SIG-M5 treated with dmso at 0.1 percent for 504 hours (cell line): ENCODE data around the gene HOXA9.

ENCODE experiments used
- DNase-seq: peaks from one replicate; lab custom pipeline; 2025; ENCODE audit not compliant: unreplicated experiment; lab: John Stamatoyannopoulos, UW

The HOXA9 gene

DNA sequence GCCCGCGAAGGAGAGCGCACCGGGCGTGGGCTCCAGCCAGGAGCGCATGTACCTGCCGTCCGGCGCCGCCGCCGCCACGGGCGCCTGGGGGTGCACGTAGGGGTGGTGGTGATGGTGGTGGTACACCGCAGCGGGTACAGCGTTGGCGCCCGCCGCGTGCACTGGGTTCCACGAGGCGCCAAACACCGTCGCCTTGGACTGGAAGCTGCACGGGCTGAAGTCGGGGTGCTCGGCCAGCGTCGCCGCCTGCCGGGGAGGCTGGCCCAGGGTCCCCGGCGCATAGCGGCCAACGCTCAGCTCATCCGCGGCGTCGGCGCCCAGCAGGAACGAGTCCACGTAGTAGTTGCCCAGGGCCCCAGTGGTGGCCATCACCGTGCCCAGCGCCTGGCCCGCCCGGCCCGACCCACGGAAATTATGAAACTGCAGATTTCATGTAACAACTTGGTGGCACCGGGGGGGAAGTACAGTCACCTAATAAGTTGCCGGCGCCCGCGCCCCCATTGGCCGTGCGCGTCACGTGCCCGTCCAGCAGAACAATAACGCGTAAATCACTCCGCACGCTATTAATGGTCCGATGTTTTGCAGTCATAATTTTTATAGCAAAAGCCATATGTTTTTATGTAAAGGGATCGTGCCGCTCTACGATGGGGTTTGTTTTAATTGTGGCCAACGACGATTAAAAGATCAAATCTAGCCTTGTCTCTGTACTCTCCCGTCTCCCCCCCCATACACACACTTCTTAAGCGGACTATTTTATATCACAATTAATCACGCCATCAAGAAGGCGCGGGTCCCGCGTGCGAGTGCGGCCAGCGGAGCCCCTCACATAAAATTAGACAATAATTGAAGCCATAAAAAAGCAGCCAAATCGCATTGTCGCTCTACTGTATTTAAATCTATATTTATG lies at the start of gene HOXA9:
Gene HOXA9 (minus strand): TSS at position 449 of the 907 bp plus-strand sequence. CDS start 80 bp downstream, at position 369.
- DNase-seq = peak; percentile 24

DNA sequence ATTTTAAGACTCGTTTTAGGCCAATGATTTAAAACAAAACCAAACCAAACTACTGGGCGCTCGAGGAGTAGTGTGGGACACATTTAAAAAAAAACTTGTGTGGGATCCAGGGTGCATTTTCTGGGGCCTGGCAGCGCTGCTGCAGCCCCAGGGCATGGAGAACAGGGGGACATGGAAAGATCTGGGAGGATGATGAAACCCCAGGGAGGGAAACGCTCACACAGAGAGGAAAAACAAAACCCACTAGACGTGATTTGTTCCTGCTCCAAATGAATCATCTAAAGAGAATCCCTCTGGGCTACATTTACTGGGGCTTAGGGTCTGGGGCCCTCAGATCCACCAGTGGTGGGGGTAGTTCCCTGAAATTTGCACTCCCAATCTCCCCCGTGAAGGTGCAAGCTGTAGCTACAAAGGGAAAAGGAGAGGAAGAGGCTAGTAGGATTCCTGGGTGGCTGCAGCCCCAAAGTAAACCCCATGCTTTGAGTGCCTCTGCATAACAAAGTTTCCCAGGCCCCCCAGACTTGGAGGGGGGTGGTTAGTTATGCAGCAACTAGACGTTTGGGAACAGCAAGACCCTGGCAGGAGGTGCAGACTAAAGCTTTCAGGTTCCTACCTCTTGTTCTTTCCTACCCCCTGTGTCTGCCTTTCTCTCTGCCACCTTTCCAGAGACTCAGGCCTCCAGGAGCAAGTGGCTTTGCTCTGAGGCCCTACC lies 49.1 kb upstream of the HOXA9 start:
- DNase-seq = no peak

DNA sequence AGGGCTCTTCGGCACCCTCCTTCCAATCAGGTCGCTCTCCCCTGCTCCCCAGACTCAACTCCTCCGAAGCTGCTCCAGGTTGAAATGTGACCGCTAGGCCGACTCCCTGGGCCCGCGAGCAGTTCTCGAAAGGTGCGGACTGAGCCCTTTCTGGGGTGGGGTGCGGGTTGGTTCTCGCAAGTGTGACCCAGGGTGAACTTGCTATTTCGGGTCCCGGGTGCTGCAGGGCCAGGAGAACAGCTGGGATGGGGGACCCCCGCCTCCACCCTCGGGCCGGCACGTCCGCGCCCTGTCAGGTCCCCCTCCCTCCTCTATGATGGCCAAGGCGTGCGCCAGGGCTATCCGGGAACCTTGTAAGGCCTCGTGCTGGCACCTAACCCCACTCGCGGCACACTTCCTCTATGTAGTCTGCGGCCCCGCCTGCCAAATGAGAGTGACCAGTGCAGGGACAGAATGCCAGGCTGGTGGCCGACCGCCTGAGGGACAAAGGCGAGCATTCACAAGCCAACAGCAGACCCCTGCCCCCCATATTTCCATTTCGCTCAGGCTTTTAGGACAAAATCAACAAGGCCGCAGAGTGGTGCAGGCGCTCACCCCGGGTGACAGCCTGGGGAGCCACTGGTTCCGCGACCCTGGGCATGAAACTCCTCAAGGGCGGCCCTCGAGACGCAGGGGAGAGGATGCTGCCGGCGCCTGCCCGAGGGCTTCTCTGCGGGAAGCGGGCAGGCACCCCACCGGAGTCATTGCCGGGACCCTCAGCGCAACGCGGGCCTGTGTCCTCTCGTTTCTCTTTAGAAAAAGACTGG lies 48.3 kb upstream of the HOXA9 start:
- no peak for DNase-seq

DNA sequence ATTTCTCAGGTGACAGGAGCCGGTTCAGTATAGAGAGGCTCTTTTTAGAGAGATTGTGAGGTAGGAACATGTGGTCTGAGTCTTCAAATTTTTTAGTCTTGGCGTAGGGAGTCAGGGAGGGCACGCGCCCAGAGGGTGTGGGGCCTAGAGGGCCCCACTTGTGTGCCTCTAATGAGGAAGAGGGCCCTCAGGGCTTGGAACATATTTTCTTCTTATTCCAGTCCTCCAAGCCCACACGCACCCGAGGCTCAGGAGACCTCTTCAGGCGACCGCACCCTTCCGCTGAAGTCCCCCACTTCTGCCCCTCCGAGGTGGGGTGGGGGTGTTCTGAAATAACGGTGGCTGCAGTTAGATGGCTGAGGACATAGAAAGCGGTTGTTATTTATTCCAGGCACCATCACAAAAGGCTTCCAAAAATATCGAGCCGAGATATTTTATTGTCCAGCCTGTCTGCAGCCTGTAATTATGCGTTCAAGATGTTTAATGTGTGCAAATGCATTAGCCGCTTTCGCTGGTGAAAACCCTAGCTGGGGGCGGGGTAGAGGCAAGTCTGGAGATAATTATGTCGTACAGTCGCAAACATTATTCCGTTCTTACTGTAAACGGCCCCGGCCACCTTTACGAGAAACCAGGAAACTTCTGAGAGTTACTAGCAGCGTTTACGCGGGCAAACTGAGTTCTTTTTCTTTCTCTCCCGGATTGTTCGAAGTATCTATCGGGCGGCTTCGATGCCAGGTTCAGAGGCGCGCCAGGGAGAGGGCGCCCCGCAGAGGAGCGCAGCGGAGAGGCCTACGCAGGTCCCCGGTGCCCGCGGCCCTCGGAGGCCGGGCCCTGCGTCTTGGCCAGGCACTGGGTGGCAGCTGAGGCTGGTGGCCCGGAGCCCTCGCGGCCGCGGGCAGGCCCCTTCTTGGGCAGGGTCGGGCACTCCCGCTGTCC lies 47.4 kb upstream of the HOXA9 start:
- no peak for DNase-seq

DNA sequence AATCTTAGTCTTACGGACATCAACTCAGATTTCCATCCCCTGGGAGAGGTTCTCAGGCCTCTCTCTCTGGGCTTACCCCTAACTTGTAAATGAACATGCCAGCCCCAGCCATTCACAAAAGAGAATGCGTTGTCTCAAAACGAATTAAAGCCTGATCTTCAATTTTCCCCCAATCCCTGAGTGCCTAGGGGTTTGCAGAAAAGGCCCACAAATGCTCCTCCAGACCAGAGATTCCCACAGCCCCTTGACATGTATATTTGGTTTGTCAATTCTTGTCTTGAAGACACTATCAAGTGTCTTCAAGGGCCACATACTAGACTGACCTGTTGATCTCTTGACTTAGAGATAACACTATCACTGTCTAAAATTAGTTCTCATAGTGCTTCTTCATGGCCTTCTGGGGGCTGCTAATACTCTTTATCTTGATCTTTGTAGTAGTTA lies 46.4 kb upstream of the HOXA9 start:
- no peak for DNase-seq

DNA sequence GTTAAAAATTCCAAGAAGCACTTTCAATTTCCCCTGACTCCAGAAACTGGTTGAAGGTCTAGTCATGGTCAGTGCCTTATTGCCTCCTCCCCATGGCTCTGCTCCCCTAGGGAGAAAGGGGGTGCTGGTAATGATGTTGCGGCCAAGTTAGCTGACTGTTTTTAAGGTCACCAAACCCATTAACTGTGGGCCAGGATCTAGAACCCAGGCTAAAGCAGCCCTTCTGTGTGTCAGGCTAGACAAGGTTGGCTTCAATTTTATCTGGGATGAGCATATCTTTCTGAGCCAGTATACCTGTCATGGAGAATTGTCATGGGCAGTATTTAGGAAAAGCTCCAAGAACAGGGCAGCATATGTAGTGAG lies 45.7 kb upstream of the HOXA9 start:
- no peak for DNase-seq

DNA sequence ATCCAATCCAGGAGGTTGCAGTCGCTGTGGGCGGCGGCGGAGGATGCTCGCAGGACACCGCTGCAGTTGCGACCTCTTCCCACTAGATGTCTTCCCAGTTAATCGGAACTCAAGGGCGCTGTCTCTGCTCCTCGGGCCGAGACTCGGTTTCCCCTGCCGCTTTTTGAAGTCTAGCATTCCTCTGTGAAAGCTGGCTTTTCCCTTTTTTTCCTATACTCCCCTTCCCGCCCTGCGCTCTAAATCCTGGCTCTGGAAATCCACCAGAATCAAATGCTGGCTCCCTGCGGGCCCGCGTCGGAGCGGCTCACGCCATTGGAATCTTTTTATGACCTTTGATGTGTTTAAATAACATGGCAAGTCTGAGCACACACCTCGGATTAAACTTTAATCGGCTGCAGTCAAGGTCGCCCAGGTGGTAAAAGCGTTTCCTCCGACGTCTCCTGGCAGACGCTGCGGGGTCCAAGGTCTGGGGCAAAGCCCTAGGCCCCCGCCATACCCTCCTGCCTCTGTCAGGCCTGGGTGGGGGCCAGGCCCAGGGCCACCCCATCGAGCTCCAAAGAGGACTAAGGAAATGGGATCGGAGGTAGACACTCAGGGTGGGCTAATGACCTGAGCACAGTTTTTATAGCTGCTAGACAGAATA lies 45.2 kb upstream of the HOXA9 start:
- peak; percentile 37 for DNase-seq

DNA sequence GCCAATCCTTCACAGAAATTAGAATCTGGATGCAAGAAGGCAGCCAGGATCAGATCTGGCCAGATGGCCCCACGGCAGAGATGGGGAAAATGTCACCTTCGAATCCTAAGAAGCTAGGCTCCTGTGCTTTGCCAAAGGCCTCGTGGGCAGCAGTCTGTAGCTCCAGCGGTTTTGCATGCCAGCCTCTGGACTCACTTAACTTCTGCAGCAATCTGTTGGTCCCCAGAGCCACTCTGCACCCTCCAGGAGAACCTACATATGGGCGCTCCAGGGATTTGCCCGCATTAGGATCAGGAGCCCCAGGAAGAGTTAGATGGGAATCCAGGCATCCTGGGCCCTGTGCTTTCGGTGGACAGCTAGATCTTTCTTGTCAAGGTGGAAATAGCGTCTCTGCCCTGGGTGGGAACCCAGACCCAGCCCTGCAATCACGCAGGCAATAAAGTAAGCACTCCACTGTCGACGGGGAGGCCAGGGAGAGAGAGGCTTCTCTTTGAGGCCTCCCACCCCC lies 44.6 kb upstream of the HOXA9 start:
- no peak for DNase-seq

DNA sequence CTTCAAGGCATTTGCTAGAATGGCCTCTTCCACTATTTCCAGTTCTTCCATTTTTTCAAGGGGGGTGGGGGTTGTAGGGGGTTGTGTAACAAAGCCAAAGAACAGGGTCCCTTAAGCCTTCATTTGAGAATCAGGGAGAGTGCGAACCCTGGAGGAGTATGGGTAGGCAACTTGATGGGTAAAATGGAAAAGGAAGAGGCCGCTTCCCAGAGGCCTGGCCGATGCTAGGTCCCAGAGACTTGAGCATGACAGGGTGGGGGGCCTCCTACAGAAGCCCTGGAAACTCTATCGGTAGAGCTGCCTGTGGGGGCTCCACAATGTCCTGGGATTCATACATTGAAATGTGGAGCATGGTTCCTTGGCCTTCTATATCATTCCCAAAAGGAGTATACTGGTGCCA lies 43.7 kb upstream of the HOXA9 start:
- no peak for DNase-seq

DNA sequence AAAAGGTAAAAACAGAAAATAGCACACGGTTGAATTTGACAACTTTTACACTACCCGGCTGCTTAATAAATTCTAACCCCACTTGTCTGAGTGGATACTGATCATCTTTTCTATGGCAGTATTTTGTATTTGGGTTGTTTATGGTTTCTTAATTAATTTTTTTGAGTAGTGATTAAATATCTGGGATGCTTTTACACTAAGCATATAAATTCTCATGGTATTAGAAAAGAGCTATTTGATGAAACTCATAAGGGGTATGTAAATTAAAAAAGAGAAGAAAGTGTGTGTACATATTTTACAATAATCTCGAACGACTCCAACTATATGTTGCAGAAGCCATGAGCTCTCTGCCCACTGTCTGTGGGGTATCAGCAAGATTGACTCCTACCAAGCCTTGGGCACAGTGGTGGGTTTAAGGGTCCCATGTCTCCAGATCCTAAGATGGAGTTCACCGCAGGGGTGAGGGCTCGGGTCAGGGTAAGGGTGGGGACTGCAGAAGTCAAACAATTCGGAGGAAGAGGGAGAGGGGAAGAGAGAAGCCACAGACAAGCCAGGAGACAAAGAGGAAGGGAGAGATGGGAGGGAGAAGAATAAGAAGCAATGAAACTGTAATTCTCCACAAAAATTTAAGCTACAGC lies 42.1 kb upstream of the HOXA9 start:
- DNase-seq = no peak

DNA sequence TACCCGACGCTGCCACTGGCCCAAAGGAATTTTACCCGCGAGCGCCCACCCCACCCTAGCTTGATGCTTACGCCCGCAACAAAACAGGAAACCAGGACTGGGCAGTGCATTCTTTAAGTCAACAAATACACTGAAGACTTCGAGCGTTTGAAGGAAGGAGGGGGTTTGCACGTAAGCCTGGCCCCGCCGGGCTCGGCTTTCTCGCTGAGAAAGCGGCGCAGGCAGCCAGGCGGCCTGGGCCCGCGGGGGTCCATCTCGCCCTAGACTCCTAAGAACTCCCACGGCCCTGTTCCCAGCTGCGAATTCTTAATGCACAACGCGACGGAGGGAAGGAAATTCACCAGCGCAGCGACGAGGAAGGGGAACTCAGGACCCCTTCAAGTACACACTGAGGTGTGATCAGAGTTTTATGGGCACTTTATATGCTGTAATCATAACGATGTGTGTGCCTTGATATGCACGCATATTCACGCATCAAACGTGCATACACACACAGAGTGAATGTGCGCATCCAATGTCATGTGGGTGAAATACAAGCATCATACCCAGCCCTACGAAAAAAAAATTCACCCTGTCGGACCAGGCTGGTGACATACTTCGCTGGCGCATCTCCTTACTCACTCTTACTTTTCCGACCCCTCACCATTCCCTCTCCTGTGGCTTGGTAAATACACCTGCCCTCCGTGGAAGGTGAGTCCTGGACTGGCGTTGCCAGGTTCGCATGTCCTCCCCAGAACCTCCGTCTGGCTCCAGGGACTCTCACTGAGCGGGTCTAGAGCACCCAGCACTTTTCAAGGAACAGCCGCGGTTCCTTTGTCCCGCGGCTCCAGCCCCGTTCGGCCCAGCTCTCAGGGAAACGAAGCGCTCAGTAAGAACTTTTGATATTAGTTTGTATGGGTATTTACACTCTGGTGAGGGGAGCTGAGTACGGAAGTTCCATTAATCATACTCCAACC lies 40.3 kb upstream of the HOXA9 start:
- no peak for DNase-seq

DNA sequence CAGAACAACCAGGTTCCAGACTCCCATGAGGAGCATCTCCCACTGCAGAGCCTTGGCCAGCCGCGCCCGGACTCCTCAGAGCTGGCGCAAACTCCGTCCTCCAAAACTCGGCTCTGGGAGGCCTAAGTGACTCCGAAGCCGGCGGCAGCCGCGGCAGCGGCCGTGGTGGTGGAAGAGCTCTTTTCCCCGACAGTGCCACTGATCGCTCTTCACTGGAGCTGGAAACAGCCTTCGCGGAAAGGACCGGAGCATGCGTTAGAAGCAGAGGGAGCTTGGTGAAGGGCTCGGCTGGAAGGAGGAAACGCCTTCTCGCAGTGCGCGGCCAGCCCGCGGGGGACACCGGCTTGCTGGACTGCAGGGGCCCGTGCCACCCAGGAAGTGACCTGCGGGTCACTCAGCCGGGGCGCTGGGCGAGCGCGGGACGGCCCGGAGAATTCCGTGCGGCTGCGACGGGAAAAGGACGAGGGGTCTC lies 39.5 kb upstream of the HOXA9 start:
- no peak for DNase-seq

DNA sequence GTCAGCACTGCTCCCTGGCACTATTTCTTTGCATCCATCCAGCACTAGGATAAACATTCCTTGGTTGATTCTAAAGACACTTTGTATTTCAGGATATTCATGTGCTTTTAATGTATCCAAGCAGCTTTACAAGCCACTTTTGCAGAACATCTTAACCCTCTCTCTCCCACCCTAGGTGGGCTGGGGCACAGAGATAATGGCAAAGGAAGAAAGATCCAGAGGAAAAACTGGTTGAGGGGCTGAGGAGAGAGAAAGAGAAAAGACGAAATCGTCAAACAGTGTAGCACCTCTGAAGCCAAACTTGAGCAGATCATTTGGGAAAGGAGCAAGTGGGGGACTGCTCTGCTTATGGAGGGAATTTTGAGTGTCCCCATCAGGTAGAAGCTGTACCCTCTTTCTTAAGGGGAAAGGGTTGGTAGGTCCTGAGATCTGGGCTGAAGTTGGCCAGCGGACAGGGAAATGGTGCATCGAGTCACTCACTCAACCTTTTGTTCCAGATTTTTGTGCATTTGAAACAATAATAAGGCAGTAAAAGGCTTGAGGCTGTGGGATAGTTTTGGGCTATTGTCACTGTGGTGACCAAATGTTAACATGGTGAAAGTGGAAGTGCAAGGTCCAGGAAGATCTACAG lies 38.7 kb upstream of the HOXA9 start:
- DNase-seq = no peak

DNA sequence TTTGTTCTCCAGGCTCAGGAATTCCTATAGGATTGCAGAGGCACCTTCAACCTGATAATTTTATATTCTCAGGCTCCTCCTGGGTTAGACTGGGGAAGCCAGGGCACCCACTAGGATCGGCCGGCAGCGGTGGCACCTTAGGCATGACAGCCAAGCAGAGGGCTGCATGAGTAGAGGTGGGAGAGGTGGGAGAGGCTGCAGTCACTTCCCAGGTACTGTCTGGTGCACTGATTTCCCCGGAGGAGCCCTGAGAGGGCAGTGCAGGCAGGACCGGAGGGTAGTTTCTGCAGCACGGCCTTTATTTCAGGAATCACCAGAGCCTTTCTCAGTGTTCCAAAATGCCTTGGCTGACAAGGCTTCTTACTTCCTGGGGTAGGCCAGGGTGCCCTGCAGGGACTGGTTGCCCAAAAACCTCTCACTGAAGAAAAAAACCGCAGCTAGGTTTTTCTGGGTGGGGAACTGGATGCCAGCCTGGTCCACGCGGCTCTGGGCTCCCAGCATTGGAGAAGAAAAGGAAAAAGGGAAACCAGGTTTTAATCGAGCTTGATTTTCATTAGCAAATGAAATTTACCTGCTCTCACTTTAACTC lies 38.1 kb upstream of the HOXA9 start:
- DNase-seq = no peak

DNA sequence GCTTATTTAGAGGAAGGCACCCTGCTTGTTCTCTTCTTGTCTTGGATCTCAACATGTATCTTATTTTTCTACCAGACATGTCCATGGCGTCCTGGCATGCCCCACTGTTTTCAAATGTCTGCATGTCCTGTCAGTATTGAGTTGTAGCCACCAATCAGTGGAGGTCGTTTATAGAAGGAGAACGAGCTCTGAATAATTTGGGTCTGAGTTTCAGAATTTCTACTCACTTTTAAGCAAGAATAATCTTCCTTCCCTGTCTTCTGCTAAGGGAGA lies 37.5 kb upstream of the HOXA9 start:
- DNase-seq = no peak

DNA sequence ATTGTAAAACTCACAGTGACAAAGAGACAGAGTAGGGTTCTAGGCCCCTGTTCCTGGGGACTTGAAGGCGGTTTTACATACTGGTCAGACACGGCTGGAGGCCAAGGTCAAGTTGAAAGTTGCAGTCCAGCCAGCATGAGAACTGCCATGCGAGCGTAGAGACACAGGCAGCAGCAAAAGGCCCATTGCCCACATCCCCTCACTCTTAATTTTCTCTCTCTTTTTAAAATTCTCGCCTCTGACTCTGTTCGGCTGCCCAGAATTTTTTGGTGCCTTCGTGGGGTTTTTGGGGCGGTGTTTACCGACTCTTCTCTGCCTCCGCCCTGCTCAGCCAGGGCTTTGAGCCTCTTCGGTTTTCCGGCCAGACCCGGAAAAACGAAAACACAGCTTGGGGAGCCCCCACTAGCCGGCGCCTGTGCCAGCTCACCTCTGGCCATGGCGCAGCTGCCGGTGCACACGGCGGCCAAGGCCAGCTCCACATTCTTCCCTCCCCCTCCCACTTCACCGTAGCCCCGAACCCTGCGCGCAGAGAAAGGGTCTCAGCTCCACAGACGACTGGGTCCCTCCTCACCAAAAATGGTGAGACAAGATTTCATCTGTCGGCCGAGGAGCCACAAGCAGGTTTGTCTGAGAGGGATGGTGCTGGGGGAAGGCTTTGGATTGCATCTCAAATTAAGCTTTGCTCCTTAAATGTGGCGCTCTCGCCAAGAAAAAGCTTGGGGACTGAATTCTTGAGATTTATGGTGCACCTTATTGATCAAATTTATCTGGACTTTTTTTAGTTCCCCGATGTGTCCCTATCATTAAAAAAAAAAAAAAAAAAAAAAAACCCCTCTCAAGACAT lies 36.9 kb upstream of the HOXA9 start:
- no peak for DNase-seq
